ENCODE measurements around the gene SLC66A2.

- TF ChIP-seq CTCF (IDR thresholded peaks at IDR 0.05) (no peak), POLR2A (IDR thresholded peaks at IDR 0.05) (no peak)
Measured at GRCh38 chr18:79986726-79987125, 35.3 kb upstream of the SLC66A2 start.

Data from testis (tissue), 2 donors.